Measurements from ENCODE around the gene CTIF. TPM values are rescaled to one million over a fixed set of nuclear protein-coding genes. Genes with fewer than 3 reads are reported as not detected.
A peak's percentile ranks its signal among the peaks of the same experiment; 100 is the strongest.

CTIF gene
- polyA plus RNA-seq, 3 donors, result 0.38 to 8.7 (median 1.2) TPM

- Mint-ChIP-seq H3K36me3 (peaks cover 8 to 9% of the 10 kb centered on the region in 2 donors), H3K4me3 (no peak overlapping the region), H3K9me3 (no peaks in the 10 kb centered on the region), H3K27ac (peak overlapping the region in 4 of 7 donors; percentile 33 to 70 (median 60)), H3K4me1 (peaks cover 67% of the 10 kb centered on the region), H3K27me3 (ENCODE audit: low read depth in 3 of 3) (peaks cover 0 to 9% (median 5%) of the 10 kb centered on the region in 3 donors)
- Histone ChIP-seq H3K27me3 (ENCODE audit: control insufficient read depth in 2 of 2, insufficient read depth in 2 of 2, low read length in 2 of 2) (no peaks in the 10 kb centered on the region), H3K36me3 (replicated peaks in 1 of 2; ENCODE audit: control insufficient read depth in 1 of 2, insufficient read depth in 2 of 2, low read length in 2 of 2) (no peaks in the 10 kb centered on the region), H3K4me3 (replicated peaks in 1 of 3; ENCODE audit: low read depth in 2 of 3, low read length in 3 of 3) (no peak overlapping the region), H3K9ac (ENCODE audit: insufficient read depth, low read length, poor library complexity, severe bottlenecking) (no peak overlapping the region), H3K9me3 (replicated peaks in 1 of 2; ENCODE audit: control insufficient read depth in 1 of 2, insufficient read depth in 1 of 2, low read length in 2 of 2) (no peaks in the 10 kb centered on the region), H3K4me1 (ENCODE audit: control insufficient read depth in 1 of 2, insufficient read depth in 2 of 2, low read length in 2 of 2) (peaks cover 46 to 65% of the 10 kb centered on the region in 2 donors), H2AFZ (ENCODE audit: insufficient read depth, low read depth, low read length, poor library complexity, severe bottlenecking) (no peak overlapping the region), H3K27ac (ENCODE audit: low read depth in 1 of 2, low read length in 2 of 2) (no peak overlapping the region), H3K4me2 (replicated peaks; ENCODE audit: extremely low read depth, low read length, poor library complexity, severe bottlenecking) (no peak overlapping the region), H4K20me1 (ENCODE audit: insufficient read depth, low read length) (no peaks in the 10 kb centered on the region), H3K79me2 (ENCODE audit: insufficient read depth, low read length) (no peaks in the 10 kb centered on the region)
- intact Hi-C loops (cut with micrococcal nuclease), result loop anchor here in 1 of 2 donors (10.0 kb wide), 1 partner anchor 54 kb away; no protein-coding TSS in a partner anchor
- TF ChIP-seq, protein P1, sequence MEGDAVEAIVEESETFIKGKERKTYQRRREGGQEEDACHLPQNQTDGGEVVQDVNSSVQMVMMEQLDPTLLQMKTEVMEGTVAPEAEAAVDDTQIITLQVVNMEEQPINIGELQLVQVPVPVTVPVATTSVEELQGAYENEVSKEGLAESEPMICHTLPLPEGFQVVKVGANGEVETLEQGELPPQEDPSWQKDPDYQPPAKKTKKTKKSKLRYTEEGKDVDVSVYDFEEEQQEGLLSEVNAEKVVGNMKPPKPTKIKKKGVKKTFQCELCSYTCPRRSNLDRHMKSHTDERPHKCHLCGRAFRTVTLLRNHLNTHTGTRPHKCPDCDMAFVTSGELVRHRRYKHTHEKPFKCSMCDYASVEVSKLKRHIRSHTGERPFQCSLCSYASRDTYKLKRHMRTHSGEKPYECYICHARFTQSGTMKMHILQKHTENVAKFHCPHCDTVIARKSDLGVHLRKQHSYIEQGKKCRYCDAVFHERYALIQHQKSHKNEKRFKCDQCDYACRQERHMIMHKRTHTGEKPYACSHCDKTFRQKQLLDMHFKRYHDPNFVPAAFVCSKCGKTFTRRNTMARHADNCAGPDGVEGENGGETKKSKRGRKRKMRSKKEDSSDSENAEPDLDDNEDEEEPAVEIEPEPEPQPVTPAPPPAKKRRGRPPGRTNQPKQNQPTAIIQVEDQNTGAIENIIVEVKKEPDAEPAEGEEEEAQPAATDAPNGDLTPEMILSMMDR (IDR thresholded peaks at IDR 0.05), result no peak
- WGBS (ENCODE audit: insufficient coverage), result 68% methylated on average over 6 of the region's 10 CpGs
- DNase-seq, result peak in 2 of 3 donors; percentile 33 to 62
Measured at GRCh38 chr18:48838921-48839818, 300.3 kb downstream of the CTIF start.

DNA sequence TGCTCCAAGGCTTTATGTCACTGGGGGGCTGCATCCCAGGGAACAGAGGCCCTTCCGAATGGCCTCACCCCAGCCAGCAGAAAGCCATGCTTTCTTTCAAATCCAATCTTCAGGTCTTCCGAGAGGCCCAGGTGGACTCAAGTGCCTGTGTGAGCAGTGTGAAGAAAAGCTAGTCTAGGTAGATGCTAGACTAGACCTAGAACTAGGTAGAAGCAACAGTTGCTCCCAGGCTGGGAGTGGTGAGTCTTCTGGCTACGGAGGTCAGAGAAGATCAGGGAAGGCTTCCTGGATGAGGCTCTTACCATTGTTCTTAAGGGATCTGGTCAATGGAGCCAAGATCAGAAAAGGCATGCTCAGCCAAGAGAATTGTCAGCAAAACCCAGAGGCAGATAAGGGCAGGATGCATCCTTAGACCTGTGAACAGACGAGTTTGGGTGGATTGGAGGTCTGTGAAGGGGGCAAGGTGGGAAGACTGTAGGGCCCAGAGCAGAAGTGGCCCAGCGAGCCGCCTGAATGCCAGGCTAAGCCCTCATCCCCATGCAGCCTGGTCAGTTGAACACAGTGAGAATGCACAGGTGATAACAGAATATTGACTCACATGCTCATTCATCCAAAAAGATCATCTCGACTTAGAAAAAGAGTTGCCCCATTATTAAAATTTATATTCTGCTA, 301.1 kb downstream of the CTIF start:
- intact Hi-C loops (cut with micrococcal nuclease), result loop anchor here in 1 of 2 donors (10.0 kb wide), 1 partner anchor 55 kb away; no protein-coding TSS in a partner anchor
- no peaks in the 10 kb centered on the region for H3K9me3 Mint-ChIP-seq
- Histone ChIP-seq H3K4me1 (ENCODE audit: control insufficient read depth in 1 of 2, insufficient read depth in 2 of 2, low read length in 2 of 2) (peaks cover 42 to 62% of the 10 kb centered on the region in 2 donors), H2AFZ (ENCODE audit: insufficient read depth, low read depth, low read length, poor library complexity, severe bottlenecking) (no peak overlapping the region), H3K4me3 (replicated peaks in 1 of 3; ENCODE audit: low read depth in 2 of 3, low read length in 3 of 3) (no peak overlapping the region), H3K9ac (ENCODE audit: insufficient read depth, low read length, poor library complexity, severe bottlenecking) (no peak overlapping the region), H3K9me3 (replicated peaks in 1 of 2; ENCODE audit: control insufficient read depth in 1 of 2, insufficient read depth in 1 of 2, low read length in 2 of 2) (no peaks in the 10 kb centered on the region), H3K27ac (ENCODE audit: low read depth in 1 of 2, low read length in 2 of 2) (no peak overlapping the region), H3K27me3 (ENCODE audit: control insufficient read depth in 2 of 2, insufficient read depth in 2 of 2, low read length in 2 of 2) (no peaks in the 10 kb centered on the region), H4K20me1 (ENCODE audit: insufficient read depth, low read length) (no peaks in the 10 kb centered on the region), H3K36me3 (replicated peaks in 1 of 2; ENCODE audit: control insufficient read depth in 1 of 2, insufficient read depth in 2 of 2, low read length in 2 of 2) (no peaks in the 10 kb centered on the region), H3K79me2 (ENCODE audit: insufficient read depth, low read length) (no peaks in the 10 kb centered on the region), H3K4me2 (replicated peaks; ENCODE audit: extremely low read depth, low read length, poor library complexity, severe bottlenecking) (no peak overlapping the region)
- H3K4me1 Mint-ChIP-seq, result peaks cover 66% of the 10 kb centered on the region
- H3K36me3 Mint-ChIP-seq, result peaks cover 8 to 12% of the 10 kb centered on the region in 2 donors
- TF ChIP-seq, protein P1 (IDR thresholded peaks at IDR 0.05), result no peak
- DNase-seq, result no peak
- peak overlapping the region in 1 of 7 donors; percentile 37 for H3K27ac Mint-ChIP-seq
- H3K4me3 Mint-ChIP-seq, result no peak overlapping the region
- 100% methylated on average over 2 of the region's 7 CpGs for WGBS (ENCODE audit: insufficient coverage)
- H3K27me3 Mint-ChIP-seq (ENCODE audit: low read depth in 3 of 3), result peaks cover 0 to 5% (median 4%) of the 10 kb centered on the region in 3 donors
